NCI-H524 (cell line): ENCODE measurements around the gene SSTR4.

Experiments
- DNase-seq, 2 experiments: peaks; one replicate each; lab custom pipeline; 2025; lab: John Stamatoyannopoulos, UW

Gene SSTR4

DNA sequence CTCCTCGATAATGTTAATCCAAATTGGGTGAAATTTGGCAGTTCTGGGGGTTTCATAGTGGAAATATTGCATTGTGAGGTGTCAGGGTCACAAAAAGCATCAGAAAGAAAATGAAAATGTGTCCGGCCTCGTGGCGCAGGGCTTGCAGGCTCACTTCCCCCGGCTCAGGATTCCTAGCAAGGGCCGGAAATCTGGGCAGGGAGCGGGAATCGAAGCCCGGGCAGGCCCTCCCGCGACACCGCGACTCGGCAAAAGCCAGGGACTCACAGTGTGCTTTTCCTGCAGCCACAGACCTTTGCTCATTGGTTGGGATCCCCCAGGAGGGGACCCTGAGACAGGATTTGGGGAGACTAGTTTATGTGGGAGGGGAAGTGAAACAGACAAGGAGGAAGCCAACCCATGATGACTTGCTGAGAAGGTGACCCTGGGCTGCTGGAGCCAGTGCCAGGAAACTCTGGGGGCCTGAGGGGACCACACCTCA lies 51.9 kb downstream of the SSTR4 start:
- DNase-seq, result no peak

GRCh38 chr20:23087587-23088251 lies 52.6 kb downstream of the SSTR4 start:
- no peak for DNase-seq
